ENCODE results near the gene C19orf73.
A peak's percentile ranks its signal among the peaks of the same experiment; 100 is the strongest.

C19orf73 gene

DNA sequence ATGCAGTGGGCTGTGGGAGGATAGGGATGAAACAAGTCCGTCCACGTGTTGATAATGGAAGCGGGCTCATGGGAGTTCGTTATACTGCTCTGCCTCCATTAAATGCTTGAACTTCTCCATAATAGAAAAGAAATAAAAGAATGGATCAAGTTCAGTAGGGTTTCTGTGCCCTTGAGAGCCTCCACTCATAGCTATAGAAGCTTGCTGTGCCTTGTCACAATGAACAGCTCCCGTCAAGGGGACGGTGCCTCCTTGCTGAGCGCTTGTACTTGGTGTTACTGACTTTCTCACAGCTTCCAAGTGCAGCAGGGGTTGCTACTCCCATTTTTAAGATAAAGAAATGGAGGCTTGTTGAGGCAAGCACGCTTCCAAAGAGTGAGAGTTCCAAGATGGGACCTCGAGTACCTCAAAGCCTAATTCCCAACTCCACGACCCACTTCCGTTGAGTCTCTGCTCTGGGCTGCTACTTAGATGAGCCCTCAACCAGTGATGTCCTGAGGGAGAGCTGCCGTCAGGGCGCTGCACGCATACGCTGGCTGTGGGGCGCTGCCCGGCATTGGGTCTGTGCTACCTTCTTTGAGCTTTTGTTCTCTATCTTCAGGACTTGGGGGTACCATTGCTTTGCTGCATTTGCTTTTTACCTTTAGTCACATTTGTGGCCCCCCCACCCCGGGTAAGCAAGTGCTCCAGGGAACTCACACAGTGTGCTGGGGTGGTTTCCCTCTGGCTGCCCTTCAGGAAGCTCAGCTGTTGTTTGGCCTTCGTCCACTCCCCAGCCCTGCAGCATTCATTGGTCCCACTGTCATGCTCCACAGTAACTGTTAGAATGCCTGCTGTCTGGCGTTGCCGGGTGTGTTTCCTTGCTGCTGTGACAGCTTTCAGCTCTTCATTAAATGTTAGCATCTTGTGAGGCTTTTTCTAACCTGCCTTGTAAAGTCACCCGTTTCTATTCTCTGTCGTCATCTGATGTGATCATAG, 24.1 kb downstream of the C19orf73 start:
- H3K9ac ChIP-seq (ENCODE audit: insufficient read length, low read depth), result no peak overlapping the region
- peaks cover 11% of the 10 kb centered on the region for H3K4me1 ChIP-seq (ENCODE audit: insufficient read depth, insufficient read length)
- H3K4me3 ChIP-seq (ENCODE audit: insufficient read length, low read depth), result no peak overlapping the region
- no peak for TF ChIP-seq ZNF274 (IDR thresholded peaks at IDR 0.05; ENCODE audit: low read depth, low read length)
- H3K9me3 ChIP-seq (ENCODE audit: insufficient read depth, low read length), result no peaks in the 10 kb centered on the region
- DNase-seq (ENCODE audit: low read depth, low spot score), result no peak
- no peaks in the 10 kb centered on the region for H3K27me3 ChIP-seq (ENCODE audit: insufficient read depth, insufficient read length)
- peaks cover 89% of the 10 kb centered on the region for H3K36me3 ChIP-seq (ENCODE audit: insufficient read depth, insufficient read length, low read length)

DNA sequence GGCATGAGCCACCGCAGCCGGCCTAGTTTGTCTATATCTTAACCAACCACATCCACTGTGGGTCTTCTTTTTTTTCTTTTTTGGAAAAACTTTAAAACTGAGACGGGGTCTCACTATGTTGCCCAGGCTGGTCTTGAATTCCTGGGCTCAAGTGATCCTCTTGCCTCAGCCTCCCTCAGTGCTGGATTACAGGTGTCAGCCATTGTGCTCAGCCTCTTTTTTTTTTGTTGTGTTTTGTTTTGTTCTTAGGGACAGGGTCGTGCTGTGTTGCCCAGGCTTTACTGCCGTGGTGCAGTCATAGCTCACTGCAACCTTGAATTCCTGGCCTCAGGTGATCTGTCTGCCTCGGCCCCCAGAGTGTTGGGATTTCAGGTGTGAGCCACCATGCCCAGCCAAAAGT, 26.3 kb downstream of the C19orf73 start:
- Histone ChIP-seq H3K36me3 (ENCODE audit: insufficient read depth, insufficient read length, low read length) (peaks cover 83% of the 10 kb centered on the region), H3K4me3 (ENCODE audit: insufficient read length, low read depth) (no peak overlapping the region), H3K9me3 (ENCODE audit: insufficient read depth, low read length) (no peaks in the 10 kb centered on the region), H3K27me3 (ENCODE audit: insufficient read depth, insufficient read length) (no peaks in the 10 kb centered on the region), H3K4me1 (ENCODE audit: insufficient read depth, insufficient read length) (peaks cover 4% of the 10 kb centered on the region), H3K9ac (ENCODE audit: insufficient read length, low read depth) (no peak overlapping the region)
- DNase-seq (ENCODE audit: low read depth, low spot score), result no peak
- TF ChIP-seq ZNF274 (IDR thresholded peaks at IDR 0.05; ENCODE audit: low read depth, low read length), result no peak
- TF ChIP-seq SUZ12 (IDR thresholded peaks at IDR 0.05; ENCODE audit: extremely low read depth, insufficient read depth, insufficient read length), result no peak
- no peak for TF ChIP-seq YY1 (IDR thresholded peaks at IDR 0.05; ENCODE audit: insufficient read depth, insufficient read length)

DNA sequence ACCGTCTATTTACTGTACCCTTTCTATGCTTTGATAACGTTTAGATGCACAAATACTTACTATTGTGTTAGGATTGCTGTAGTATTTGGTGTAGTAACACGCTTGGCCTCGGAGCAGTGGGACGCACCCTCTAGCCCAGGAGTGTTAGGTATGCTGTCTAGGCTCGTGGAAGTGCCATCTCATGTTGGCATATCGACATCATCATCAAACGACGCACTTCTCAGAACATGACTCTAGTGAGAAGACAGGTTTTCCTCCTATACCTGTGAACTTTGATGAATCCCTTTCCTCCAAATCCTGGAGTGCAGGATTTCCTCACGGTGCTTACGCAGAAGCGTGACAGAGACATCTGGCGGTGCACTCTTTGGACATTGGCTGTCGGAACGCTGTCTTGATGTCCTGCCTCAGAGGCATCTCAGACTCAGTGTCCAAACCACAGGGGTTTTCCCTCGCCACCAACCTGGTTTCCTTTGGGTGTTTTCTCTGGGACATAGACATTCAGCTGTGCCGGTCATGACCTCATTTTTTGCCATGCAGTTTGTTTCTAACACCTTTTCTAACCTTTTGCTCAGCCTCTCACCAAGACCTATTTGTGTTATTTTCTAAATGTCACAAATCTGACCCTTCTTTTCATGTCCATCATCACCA, 27.4 kb downstream of the C19orf73 start:
- H3K9me3 ChIP-seq (ENCODE audit: insufficient read depth, low read length), result no peaks in the 10 kb centered on the region
- H3K4me1 ChIP-seq (ENCODE audit: insufficient read depth, insufficient read length), result peaks cover 5% of the 10 kb centered on the region
- peaks cover 81% of the 10 kb centered on the region for H3K36me3 ChIP-seq (ENCODE audit: insufficient read depth, insufficient read length, low read length)
- H3K9ac ChIP-seq (ENCODE audit: insufficient read length, low read depth), result no peak overlapping the region
- no peak overlapping the region for H3K4me3 ChIP-seq (ENCODE audit: insufficient read length, low read depth)
- no peak for DNase-seq (ENCODE audit: low read depth, low spot score)
- TF ChIP-seq ZNF274 (IDR thresholded peaks at IDR 0.05; ENCODE audit: low read depth, low read length) (no peak), SUZ12 (IDR thresholded peaks at IDR 0.05; ENCODE audit: extremely low read depth, insufficient read depth, insufficient read length) (no peak), YY1 (IDR thresholded peaks at IDR 0.05; ENCODE audit: insufficient read depth, insufficient read length) (no peak)
- no peaks in the 10 kb centered on the region for H3K27me3 ChIP-seq (ENCODE audit: insufficient read depth, insufficient read length)

DNA sequence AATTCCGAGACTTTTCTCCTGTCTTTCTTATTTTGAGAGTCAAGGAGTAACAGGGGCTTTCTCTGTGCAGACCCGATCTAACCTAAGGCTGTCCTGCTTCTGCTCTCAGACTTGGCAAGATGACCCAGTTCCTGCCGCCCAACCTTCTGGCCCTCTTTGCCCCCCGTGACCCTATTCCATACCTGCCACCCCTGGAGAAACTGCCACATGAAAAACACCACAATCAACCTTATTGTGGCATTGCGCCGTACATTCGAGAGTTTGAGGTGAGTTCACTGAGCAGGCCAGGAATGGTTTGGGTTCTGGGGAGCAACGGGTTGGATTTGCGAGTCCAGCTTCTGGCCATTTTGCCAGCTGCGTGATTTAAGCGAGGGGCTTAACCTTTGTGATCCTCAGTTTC, 32.6 kb downstream of the C19orf73 start:
- H3K9ac ChIP-seq (ENCODE audit: insufficient read length, low read depth), result peak overlapping the region; percentile 98
- peaks cover 4% of the 10 kb centered on the region for H3K4me1 ChIP-seq (ENCODE audit: insufficient read depth, insufficient read length)
- no peak for TF ChIP-seq SUZ12 (IDR thresholded peaks at IDR 0.05; ENCODE audit: extremely low read depth, insufficient read depth, insufficient read length)
- peaks cover 39% of the 10 kb centered on the region for H3K36me3 ChIP-seq (ENCODE audit: insufficient read depth, insufficient read length, low read length)
- H3K27me3 ChIP-seq (ENCODE audit: insufficient read depth, insufficient read length), result no peaks in the 10 kb centered on the region
- no peak for DNase-seq (ENCODE audit: low read depth, low spot score)
- peaks cover 8% of the 10 kb centered on the region; the same call in 1 of the 2 replicates for H3K9me3 ChIP-seq (ENCODE audit: insufficient read depth, low read length)
- H3K4me3 ChIP-seq (ENCODE audit: insufficient read length, low read depth), result peak overlapping the region; percentile 94

- peak overlapping the region; percentile 94 for H3K4me3 ChIP-seq (ENCODE audit: insufficient read length, low read depth)
- H3K36me3 ChIP-seq (ENCODE audit: insufficient read depth, insufficient read length, low read length), result peaks cover 35% of the 10 kb centered on the region
- TF ChIP-seq SUZ12 (IDR thresholded peaks at IDR 0.05; ENCODE audit: extremely low read depth, insufficient read depth, insufficient read length), result no peak
- no peak for TF ChIP-seq YY1 (IDR thresholded peaks at IDR 0.05; ENCODE audit: insufficient read depth, insufficient read length)
- TF ChIP-seq ZNF274 (IDR thresholded peaks at IDR 0.05; ENCODE audit: low read depth, low read length), result no peak
- no peak for DNase-seq (ENCODE audit: low read depth, low spot score)
- no peaks in the 10 kb centered on the region for H3K27me3 ChIP-seq (ENCODE audit: insufficient read depth, insufficient read length)
- peak overlapping the region; percentile 98 for H3K9ac ChIP-seq (ENCODE audit: insufficient read length, low read depth)
- H3K4me1 ChIP-seq (ENCODE audit: insufficient read depth, insufficient read length), result peaks cover 4% of the 10 kb centered on the region
- H3K9me3 ChIP-seq (ENCODE audit: insufficient read depth, low read length), result peaks cover 8% of the 10 kb centered on the region; the same call in 1 of the 2 replicates
These were observed 33.1 kb downstream of the C19orf73 start for GRCh38 chr19:49085868-49086232.

- Histone ChIP-seq H3K4me1 (ENCODE audit: insufficient read depth, insufficient read length) (peaks cover 4% of the 10 kb centered on the region), H3K9me3 (ENCODE audit: insufficient read depth, low read length) (peaks cover 8% of the 10 kb centered on the region; the same call in 1 of the 2 replicates), H3K27me3 (ENCODE audit: insufficient read depth, insufficient read length) (no peaks in the 10 kb centered on the region), H3K36me3 (ENCODE audit: insufficient read depth, insufficient read length, low read length) (peaks cover 29% of the 10 kb centered on the region), H3K4me3 (ENCODE audit: insufficient read length, low read depth) (peak within 1 kb of the TSS; percentile 94), H3K9ac (ENCODE audit: insufficient read length, low read depth) (peak within 1 kb of the TSS; percentile 98)
- TF ChIP-seq SUZ12 (IDR thresholded peaks at IDR 0.05; ENCODE audit: extremely low read depth, insufficient read depth, insufficient read length), result no peak
- no peak for TF ChIP-seq ZNF274 (IDR thresholded peaks at IDR 0.05; ENCODE audit: low read depth, low read length)
- no peak for TF ChIP-seq YY1 (IDR thresholded peaks at IDR 0.05; ENCODE audit: insufficient read depth, insufficient read length)
- peak; percentile 96 for DNase-seq (ENCODE audit: low read depth, low spot score)
These were observed 33.7 kb downstream of the C19orf73 start, which contains the start of gene SNRNP70 for GRCh38 chr19:49085020-49085867. TSS of gene SNRNP70 (plus strand) at chr19:49085451. CDS start at chr19:49086415, 964 bp downstream.

Data from NT2/D1 (cell line).